Tibial nerve (tissue), 4 donors: ENCODE results near the gene CACNB3. TPM values are rescaled to one million over a fixed set of nuclear protein-coding genes. Genes with fewer than 3 reads are reported as not detected.
"Not testable (repeated sequence)": the region's sequence is repeated elsewhere in the genome, so short reads cannot be mapped to it uniquely, and the experiment has no call there.

Experiments
- DNase-seq, 2 donors: peaks; one replicate each; pipeline ENCODE4 v3.0.0-alpha.2; 2019; ENCODE audit warnings: low spot score in 2 of 2
- H3K27ac ChIP-seq, 4 donors: fragments of 200-600 bp; sonication (generic) in 3 of 4; one replicate each; pipeline ENCODE4 v1.5.1; 2017 to 2019; ENCODE audit warnings: mild to moderate bottlenecking in 1 of 4
- H3K27me3 ChIP-seq, 2 donors: fragments of 200-600 bp; sonication (generic) in 1 of 2; one replicate each; pipeline versions ENCODE4 v1.5.1 to v1.6.0; 2017 to 2019
- H3K36me3 ChIP-seq, 3 donors: fragments of 200-600 bp; sonication (generic); one replicate each; pipeline ENCODE4 v1.5.1; 2018 to 2019
- H3K4me1 ChIP-seq, 4 donors: fragments of 200-600 bp; sonication (generic) in 3 of 4; one replicate each; pipeline ENCODE4 v1.5.1; 2017 to 2019
- H3K4me3 ChIP-seq, 4 donors: fragments of 200-600 bp; sonication (generic) in 3 of 4; one replicate each; pipeline ENCODE4 v1.5.1; 2017 to 2019; ENCODE audit warnings: mild to moderate bottlenecking in 1 of 4, moderate library complexity in 1 of 4
- H3K9me3 ChIP-seq, 4 donors: fragments of 200-600 bp; sonication (generic) in 3 of 4; one replicate each; pipeline ENCODE4 v1.5.1; 2017 to 2019
- EP300 ChIP-seq, 2 donors: sonication (generic); formaldehyde crosslinking; IDR thresholded peaks; one replicate each; pipeline ENCODE4 v1.6.1; 2017; ENCODE audit warnings: antibody characterized with exemption in 2 of 2, mild to moderate bottlenecking in 1 of 2
- POLR2A ChIP-seq, 2 donors: fragments of 450-650 bp; IDR thresholded peaks; one replicate each; pipeline ENCODE4 v1.6.1; 2017; ENCODE audit warnings: antibody characterized with exemption in 2 of 2, mild to moderate bottlenecking in 2 of 2, moderate library complexity in 2 of 2
- WGBS, 2 donors: methylation state at CpG; one replicate each; pipeline ENCODE4 v1.1.5; 2018; 5-methylcytosine and 5-hydroxymethylcytosine counted together
- total RNA-seq, 4 donors: library from RNA; depleted of rRNA; stranded (reverse); fragments of >200 nt; gene quantifications; one replicate each; pipeline ENCODE4 v1.1.0, GENCODE V29; 2016
- TF ChIP-seq, protein P1 (sequence below), 5 experiments: fragments of 200-600 bp in 3 of 5; fragments of 450-650 bp in 2 of 5; sonication (generic) in 3 of 5; IDR thresholded peaks; one replicate each; pipeline ENCODE4 v1.5.1; 2016 to 2019; ENCODE audit warnings: antibody characterized with exemption in 5 of 5, mild to moderate bottlenecking in 3 of 5, moderate library complexity in 2 of 5

Gene CACNB3
- total RNA-seq, 4 donors from 2014 or later, result 9.8 to 31.2 (median 20.7) TPM

DNA sequence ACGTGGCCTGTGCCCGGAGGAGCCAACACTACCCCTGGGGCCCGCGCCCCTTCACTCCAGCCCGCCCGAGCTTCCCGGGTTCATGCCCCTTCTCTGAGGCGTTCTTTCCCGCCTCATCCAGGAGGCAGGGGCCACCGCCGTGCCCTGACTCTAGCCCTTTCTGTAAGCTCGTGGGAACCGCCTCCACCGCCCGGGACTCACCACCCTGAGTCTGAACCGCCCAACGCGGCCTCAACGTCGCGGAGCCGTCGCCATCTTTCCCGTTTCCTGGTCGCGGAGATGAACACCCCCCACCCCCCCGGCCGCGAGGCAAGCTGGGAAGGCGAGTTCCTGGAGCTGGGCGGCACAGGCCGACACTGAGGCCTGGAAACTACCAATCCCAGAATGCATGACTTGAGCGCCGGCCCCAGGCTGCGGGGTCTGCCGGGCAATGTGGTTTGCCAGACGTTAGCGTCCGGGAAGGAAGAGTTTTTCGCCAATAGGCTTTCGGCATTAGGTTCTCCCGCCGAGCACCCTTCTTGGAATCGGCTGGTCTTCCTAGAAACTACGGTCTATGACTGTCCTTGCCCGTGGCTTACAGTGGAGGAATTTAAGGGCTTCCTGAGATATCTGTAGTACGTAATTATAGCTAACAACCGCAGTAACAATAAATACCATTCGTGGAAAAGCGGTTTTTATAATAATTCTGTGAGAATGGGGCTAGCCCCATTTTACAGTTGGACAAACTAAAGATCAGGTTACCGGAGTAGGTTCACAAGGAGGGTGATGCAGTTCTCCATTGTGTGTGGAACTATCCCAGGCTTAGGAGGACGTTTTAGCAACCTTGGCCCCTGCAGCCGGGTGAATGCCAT lies 33.8 kb downstream of the CACNB3 start, which contains the start of gene DDX23:
DDX23 (minus strand) TSS at position 281 of the 851 bp plus-strand sequence. CDS start 6,381 bp downstream, outside the sequence.
- peak; percentile 84 to 88 for DNase-seq
- H3K9me3 ChIP-seq, result no peaks in the 10 kb centered on the region
- TF ChIP-seq, protein P1, sequence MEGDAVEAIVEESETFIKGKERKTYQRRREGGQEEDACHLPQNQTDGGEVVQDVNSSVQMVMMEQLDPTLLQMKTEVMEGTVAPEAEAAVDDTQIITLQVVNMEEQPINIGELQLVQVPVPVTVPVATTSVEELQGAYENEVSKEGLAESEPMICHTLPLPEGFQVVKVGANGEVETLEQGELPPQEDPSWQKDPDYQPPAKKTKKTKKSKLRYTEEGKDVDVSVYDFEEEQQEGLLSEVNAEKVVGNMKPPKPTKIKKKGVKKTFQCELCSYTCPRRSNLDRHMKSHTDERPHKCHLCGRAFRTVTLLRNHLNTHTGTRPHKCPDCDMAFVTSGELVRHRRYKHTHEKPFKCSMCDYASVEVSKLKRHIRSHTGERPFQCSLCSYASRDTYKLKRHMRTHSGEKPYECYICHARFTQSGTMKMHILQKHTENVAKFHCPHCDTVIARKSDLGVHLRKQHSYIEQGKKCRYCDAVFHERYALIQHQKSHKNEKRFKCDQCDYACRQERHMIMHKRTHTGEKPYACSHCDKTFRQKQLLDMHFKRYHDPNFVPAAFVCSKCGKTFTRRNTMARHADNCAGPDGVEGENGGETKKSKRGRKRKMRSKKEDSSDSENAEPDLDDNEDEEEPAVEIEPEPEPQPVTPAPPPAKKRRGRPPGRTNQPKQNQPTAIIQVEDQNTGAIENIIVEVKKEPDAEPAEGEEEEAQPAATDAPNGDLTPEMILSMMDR (IDR thresholded peaks at IDR 0.05), result peak in 1 of 5 experiments; percentile 40
- TF ChIP-seq EP300 (IDR thresholded peaks at IDR 0.05) (peak in 1 of 2 donors; percentile 84), POLR2A (IDR thresholded peaks at IDR 0.05) (peak in 1 of 2 donors; percentile 43)
- H3K4me1 ChIP-seq, result peaks cover 0 to 29% (median 10%) of the 10 kb centered on the region in 4 donors
- H3K27me3 ChIP-seq, result no peaks in the 10 kb centered on the region
- peak within 1 kb of the TSS; percentile 40 to 93 (median 88) for H3K27ac ChIP-seq
- 0% methylated on average over 38 to 53 of the region's 53 CpGs for WGBS, 2 donors
- peak within 1 kb of the TSS; percentile 65 to 98 (median 74) for H3K4me3 ChIP-seq
- peaks cover 0 to 13% (median 0%) of the 10 kb centered on the region in 3 donors for H3K36me3 ChIP-seq

DNA sequence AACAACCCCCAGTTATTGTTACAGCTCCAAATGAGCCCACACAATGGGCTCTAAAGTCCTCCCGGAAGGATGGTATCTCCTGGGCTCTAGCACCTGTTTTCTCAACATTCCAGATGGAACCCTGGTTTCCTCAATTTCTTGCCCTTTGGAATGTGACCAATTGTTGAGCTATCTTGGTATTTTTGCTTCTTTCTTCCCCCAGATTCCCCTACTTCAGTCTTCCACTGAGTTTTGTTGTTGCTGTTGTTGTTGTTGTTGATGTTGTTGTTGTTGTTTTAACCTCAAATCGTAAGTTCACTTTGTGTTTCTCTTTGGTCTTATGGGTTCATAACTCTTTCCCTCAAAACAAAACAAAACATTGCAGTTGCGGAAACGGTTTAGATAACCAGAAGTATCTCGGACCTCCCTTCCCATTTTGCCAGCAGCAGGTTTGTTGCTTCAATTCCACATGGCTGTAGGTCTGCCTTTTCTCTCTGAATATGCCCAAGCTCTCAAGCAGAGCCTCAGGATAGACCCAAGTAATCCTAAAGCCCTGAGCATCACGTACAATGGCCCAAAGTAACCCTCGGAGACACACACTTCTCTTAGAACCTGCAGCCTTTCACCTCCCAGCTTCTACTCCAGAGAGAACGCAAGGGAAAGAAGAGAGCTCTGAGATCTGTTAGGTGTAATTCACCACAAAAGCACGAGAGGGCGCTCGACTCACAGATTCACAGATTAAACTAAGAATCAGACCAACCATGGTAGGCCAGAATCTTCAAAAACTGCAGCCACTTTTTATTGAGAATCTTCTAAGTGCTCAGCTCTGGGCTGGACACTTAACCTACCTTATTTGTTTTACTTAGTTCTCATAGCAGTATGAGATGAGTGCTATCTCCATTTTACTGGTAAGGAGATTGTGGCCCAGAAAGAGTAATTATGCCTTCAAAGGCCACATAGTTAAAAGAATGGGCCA lies 34.7 kb downstream of the CACNB3 start:
- Histone ChIP-seq H3K36me3 (peaks cover 0 to 6% (median 0%) of the 10 kb centered on the region in 3 donors), H3K27me3 (no peaks in the 10 kb centered on the region), H3K4me3 (peak overlapping the region; percentile 31 to 98 (median 74)), H3K4me1 (peaks cover 0 to 29% (median 10%) of the 10 kb centered on the region in 4 donors), H3K9me3 (no peaks in the 10 kb centered on the region), H3K27ac (peak overlapping the region in 3 of 4 donors; percentile 58 to 93 (median 85))
- DNase-seq, result peak; percentile 91 to 100
- no peak for TF ChIP-seq EP300 (IDR thresholded peaks at IDR 0.05)
- TF ChIP-seq, protein P1 (IDR thresholded peaks at IDR 0.05), result peak; percentile 87 to 91 (median 89)
- WGBS, 2 donors, result 0 to 1% methylated on average over 11 of the region's 11 CpGs

DNA sequence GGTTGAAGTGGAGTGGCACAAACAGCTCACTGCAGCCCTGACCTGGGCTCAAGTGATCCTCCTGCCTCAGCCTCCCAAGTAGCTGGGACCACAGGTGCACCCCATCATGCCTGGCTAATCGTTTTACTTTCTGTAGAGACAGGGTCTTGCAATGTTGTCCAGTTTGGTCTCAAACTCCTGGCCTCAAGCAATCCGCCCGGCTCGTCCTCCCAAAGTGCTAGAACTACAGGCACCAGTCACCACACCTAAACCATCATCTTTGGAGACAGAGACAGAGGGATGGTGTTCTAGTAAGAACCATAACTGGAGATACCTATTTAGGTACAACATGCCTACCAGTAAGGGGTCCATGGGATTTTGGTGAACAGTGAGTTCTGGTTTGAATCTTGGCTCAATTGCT lies 36.2 kb downstream of the CACNB3 start:
- TF ChIP-seq, protein P1 (IDR thresholded peaks at IDR 0.05), result no peak
- TF ChIP-seq EP300 (IDR thresholded peaks at IDR 0.05), result no peak
- no peak for TF ChIP-seq POLR2A (IDR thresholded peaks at IDR 0.05)
- DNase-seq, result no peak
- Histone ChIP-seq H3K27ac (no peak overlapping the region), H3K36me3 (peaks cover 0 to 5% (median 0%) of the 10 kb centered on the region in 3 donors), H3K4me1 (peaks cover 0 to 25% (median 10%) of the 10 kb centered on the region in 4 donors), H3K27me3 (no peaks in the 10 kb centered on the region), H3K9me3 (no peaks in the 10 kb centered on the region), H3K4me3 (no peak overlapping the region)
- WGBS, 2 donors, result 86 to 87% methylated on average over 4 of the region's 4 CpGs

DNA sequence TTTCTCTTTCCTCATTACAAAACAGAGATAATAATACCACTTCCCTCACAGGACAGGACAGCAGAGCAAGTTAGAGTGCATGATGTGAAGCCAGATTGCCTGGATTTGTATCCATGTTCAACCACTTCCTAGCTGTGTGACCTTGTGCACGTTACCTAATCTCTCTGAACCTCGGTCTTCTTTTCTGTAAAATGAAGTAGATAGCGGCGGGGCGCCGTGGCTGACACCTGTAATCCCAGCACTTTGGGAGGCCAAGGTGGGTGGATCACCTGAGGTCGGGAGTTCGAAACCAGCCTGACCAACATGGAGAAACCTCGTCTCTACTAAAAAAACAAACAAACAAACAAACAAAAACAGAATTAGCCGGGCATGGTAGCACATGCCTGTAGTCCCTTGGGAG lies 36.6 kb downstream of the CACNB3 start:
- WGBS, 2 donors, result 88% methylated on average over 10 of the region's 10 CpGs
- H3K27me3 ChIP-seq, H3K9me3 ChIP-seq, DNase-seq, H3K4me3 ChIP-seq, H3K36me3 ChIP-seq, H3K27ac ChIP-seq: not testable (repeated sequence)
- H3K4me1 ChIP-seq, result peaks cover 0 to 21% (median 10%) of the 10 kb centered on the region in 4 donors

DNA sequence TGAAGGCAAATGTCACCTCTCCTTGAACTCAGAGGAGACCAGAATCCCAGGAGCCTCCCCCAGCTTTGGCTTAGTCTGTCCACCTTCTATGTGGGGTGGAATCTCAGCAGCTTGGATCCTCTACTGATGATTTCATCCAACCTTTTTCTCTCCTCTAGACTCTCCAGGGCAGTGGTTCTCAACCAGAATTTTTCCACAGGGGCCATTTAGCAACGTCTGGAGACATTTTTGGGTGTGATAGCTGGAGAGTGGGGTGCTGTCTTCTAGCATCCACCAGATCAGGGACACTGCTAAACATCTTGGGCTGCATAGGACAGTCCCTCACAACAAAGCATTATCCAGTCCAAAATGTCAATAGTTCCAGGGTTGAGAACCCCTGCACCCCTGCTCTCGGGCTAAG lies 38.1 kb downstream of the CACNB3 start:
- Histone ChIP-seq H3K4me1 (peaks cover 0 to 7% (median 0%) of the 10 kb centered on the region in 4 donors), H3K4me3 (no peak overlapping the region), H3K9me3 (no peaks in the 10 kb centered on the region), H3K27ac (no peak overlapping the region), H3K27me3 (no peaks in the 10 kb centered on the region), H3K36me3 (no peaks in the 10 kb centered on the region)
- WGBS, 2 donors, result 38 to 54% methylated on average over 2 of the region's 2 CpGs
- no peak for DNase-seq
- TF ChIP-seq POLR2A (IDR thresholded peaks at IDR 0.05) (no peak), EP300 (IDR thresholded peaks at IDR 0.05) (no peak)
- TF ChIP-seq, protein P1 (IDR thresholded peaks at IDR 0.05), result no peak
